GM18858 (cell line): ENCODE results near the gene PRR23A.

Source experiments
- ATAC-seq: cut with Tn5 transposase; IDR thresholded peaks from one replicate; pipeline ENCODE4 v1.9.1; 2021; ENCODE audit not compliant: unreplicated experiment

Gene PRR23A

DNA sequence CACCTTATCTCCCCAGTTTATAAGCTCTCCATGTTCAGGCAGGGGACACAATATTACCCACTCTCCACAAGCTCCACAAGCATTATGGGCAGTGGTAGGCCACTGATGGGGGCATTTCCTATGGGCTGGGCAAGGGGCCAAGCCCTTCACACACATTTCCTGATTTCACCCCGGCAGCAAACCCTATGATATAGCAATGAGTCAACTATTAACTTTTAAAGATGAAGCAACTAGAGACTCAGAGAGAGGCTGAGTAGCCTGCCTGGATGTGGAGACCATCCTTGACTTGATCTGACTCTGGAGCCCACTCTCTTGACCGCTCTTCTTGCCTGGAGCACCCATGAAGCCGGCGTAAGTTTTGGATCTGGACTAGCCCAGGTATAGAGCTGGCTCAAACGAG is 31.6 kb downstream of the PRR23A start:
- no peak for ATAC-seq

DNA sequence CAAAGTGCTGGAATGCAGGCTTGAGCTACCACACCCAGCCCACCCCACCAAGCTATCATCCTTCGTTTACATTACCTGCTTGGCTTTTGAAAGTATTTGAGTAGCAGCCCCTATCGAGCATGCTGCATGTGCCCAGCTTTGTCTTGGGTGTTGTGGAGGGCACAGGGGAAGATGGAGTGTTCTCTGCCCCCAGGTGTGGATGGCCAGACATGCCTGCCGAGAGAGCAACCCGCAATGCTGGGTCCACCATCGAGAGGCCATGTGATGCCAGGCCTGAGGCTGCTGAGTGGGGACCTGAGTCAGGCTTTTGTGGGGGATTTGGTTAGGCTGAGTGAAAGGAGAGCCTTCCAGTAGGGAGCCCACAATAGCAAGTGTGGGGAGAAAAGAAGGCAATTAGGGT is 33.1 kb downstream of the PRR23A start:
- no peak for ATAC-seq

DNA sequence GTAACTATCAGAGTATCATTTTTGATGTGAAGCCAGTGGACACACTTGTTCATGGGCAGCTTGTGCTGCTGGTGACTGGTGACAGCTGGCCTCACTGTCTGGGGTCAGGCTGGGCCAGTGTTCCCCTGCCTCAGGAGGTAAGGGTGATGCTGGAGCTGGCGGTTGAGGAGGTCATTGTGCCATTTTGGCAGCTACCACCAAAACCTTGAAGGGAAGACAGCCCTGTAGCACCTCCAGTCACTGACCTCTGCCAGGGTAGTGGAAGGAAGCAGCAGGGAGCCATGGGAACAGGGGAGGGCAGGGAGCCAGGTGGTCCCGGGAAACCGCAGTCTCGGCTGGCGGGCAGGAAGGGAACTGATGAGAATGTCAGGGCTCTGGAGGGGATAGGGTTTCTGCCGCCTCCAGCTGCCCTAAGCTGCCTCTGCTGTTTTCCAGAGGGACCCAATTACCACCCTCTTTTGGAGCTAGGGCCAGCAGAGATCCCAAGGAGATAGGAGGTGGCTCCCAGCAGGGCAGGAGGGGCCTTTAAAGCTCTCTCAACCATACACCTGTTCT is 34.2 kb downstream of the PRR23A start:
- ATAC-seq, result no peak

DNA sequence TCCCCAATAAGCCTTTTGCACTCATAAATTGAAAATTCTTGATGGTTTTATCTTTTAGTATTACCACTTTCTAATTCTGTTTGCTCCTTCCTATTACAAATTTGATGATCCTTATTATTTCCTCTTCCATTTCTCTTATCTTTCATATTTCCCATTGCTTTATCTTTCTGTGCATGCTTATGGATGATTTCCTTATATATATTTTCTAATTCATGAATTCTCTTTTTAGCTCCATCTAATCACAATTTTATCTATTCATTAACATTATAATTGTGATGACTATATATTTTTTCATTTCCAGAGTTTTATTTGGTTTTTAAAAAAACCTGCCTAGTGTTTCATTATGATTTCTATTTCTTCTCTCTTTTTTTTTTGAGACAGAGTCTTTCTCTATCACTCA is 41.1 kb downstream of the PRR23A start:
- ATAC-seq, result no peak

DNA sequence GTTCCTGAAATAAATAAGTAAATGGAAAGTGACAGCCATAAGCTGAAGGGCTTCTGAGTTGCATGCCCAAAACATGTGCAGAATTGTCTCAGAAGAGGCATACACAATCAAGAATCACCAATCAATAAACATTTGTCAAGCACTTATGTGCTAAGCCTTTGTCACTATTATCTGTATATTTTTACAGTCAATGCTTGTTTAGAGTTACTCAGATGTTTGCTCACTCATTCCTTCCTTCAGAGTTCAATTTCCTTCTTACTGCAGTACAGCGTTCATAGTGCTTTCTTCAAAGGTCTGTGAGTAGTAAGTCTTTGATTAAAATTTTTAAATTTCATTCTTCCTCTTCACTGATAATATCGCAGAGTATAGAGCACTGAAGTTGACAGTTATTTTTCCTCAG is 41.8 kb downstream of the PRR23A start:
- ATAC-seq, result no peak

DNA sequence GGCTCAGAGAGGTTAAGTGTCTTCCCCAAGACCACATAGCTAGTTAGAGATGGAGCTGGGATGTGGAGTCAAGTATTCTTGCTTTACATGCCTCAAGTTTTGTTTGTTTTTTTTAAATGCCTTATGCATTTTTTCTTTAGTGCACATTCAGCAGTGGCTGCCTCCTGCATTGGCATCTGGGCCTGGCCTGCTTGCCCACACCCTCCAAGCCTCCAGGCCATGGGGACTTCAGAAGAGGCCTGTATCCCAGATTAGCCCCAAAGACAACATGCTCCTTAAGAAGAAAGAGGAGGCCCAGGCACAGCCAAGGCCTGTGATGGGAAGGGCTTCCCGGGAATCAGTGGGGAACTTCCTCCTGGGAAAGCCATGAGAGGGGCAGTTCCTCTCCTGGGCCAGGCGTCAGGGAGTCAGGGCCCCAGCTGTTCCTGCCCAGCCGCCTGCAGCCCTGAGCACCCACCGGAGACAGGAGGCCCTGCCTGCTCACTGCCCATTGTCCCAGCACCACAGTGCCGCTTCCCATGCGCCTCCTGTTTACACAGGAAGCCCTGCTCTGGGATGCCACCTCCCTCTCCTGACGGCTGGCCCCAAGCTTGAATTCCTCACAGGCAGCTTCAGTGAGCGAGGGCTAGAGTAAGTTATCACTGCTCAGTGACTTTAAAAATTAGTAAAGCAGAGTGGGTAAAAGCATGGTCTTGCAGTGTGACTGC is 43.1 kb downstream of the PRR23A start:
- no peak for ATAC-seq

DNA sequence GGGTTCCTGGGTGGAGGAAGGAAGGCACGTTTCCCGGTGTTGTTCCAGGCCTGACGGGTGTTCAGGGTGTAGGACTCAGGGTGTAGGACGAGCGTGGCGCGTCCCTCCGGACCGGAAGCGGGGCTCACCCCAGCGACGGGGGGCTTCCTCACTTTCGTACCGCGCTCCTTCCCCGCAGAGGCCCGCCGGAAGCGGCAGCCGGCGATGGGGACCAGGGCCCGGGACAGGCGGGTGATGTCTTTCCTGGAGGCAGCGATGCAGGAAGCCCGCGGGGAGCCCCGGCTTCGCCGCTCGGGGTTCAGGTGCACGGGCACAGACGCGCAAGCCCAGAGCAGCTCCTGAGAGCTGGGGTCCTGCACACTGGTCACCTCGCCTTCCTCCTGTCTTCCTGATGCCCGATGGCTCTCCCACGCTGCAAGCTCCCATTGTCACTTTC is 45.6 kb downstream of the PRR23A start:
- ATAC-seq, result no peak
